Neutrophil (primary cell): ENCODE results near the gene CROCC2.

ENCODE experiments used
- H3K27ac ChIP-seq: fragments of 200-600 bp; sonication (generic); 2 replicates; pipeline ENCODE4 v1.5.1; 2016; ENCODE audit warnings: mild to moderate bottlenecking, moderate library complexity
- H3K27me3 ChIP-seq: fragments of 200-600 bp; sonication (generic); 2 replicates; pipeline ENCODE4 v1.6.0; 2016; ENCODE audit warnings: mild to moderate bottlenecking
- H3K36me3 ChIP-seq: fragments of 200-600 bp; sonication (generic); 2 replicates; pipeline ENCODE4 v1.5.1; 2017
- H3K4me1 ChIP-seq, 2 experiments: fragments of 200-600 bp in 1 of 2; sonication (generic) in 1 of 2; 1 replicate in 1 of 2; 2 replicates in 1 of 2; pipeline versions ENCODE4 v1.5.1 to v1.6.1; 2013 to 2016; ENCODE audit warnings: low read depth in 1 of 2, low read length in 1 of 2, mild to moderate bottlenecking in 1 of 2, moderate library complexity in 1 of 2; ENCODE audit not compliant: control insufficient read depth in 1 of 2, insufficient read depth in 1 of 2
- H3K4me3 ChIP-seq, 2 experiments: fragments of 200-600 bp in 1 of 2; sonication (generic) in 1 of 2; 1 replicate in 1 of 2; 2 replicates in 1 of 2; pipeline ENCODE4 v1.5.1; 2013 to 2016; ENCODE audit warnings: low read depth in 1 of 2, low read length in 1 of 2, mild to moderate bottlenecking in 1 of 2, moderate library complexity in 1 of 2
- H3K9me3 ChIP-seq: fragments of 200-600 bp; sonication (generic); 2 replicates; pipeline ENCODE4 v1.5.1; 2016
- CTCF ChIP-seq: fragments of 200-600 bp; sonication (generic); IDR thresholded peaks from 2 replicates; pipeline ENCODE4 v1.5.1; 2016; ENCODE audit warnings: antibody characterized with exemption

The CROCC2 gene

GRCh38 chr2:240965905-240966456 lies 59.8 kb downstream of the CROCC2 start:
- Histone ChIP-seq H3K27me3 (peaks cover 5% of the 10 kb centered on the region), H3K4me1 (peaks cover 0 to 4% of the 10 kb centered on the region in 2 experiments)

GRCh38 chr2:240966457-240966905 lies 60.3 kb downstream of the CROCC2 start:
- Histone ChIP-seq H3K4me1 (peaks cover 0 to 4% of the 10 kb centered on the region in 2 experiments), H3K9me3 (no peaks in the 10 kb centered on the region), H3K27ac (no peak overlapping the region), H3K4me3 (no peak overlapping the region), H3K36me3 (no peaks in the 10 kb centered on the region), H3K27me3 (peaks cover 5% of the 10 kb centered on the region)
- no peak for TF ChIP-seq CTCF

More at GRCh38 chr2:240965905-240966456, 59.8 kb downstream of the CROCC2 start:
- no peak for TF ChIP-seq CTCF
- no peaks in the 10 kb centered on the region for H3K36me3 ChIP-seq
- H3K9me3 ChIP-seq = no peaks in the 10 kb centered on the region
- H3K27ac ChIP-seq = no peak overlapping the region
- H3K4me3 ChIP-seq = no peak overlapping the region

- no peaks in the 10 kb centered on the region for H3K9me3 ChIP-seq
- H3K27me3 ChIP-seq = peaks cover 5% of the 10 kb centered on the region
- H3K27ac ChIP-seq = no peak overlapping the region
- no peak for TF ChIP-seq CTCF
- H3K4me1 ChIP-seq = peaks cover 0 to 4% of the 10 kb centered on the region in 2 experiments
- no peaks in the 10 kb centered on the region for H3K36me3 ChIP-seq
- no peak overlapping the region for H3K4me3 ChIP-seq
These were observed 61.0 kb downstream of the CROCC2 start for GRCh38 chr2:240966906-240967680.

- H3K27ac ChIP-seq = no peak overlapping the region
- TF ChIP-seq CTCF = no peak
- no peaks in the 10 kb centered on the region for H3K9me3 ChIP-seq
- H3K27me3 ChIP-seq = peaks cover 7% of the 10 kb centered on the region
- no peaks in the 10 kb centered on the region for H3K36me3 ChIP-seq
- H3K4me1 ChIP-seq = peaks cover 0 to 4% of the 10 kb centered on the region in 2 experiments
- H3K4me3 ChIP-seq = no peak overlapping the region
These were observed 61.8 kb downstream of the CROCC2 start for GRCh38 chr2:240967681-240968621.
